NCI-H146 (cell line): Measurements from ENCODE around the gene USP17L11.
"Not testable (repeated sequence)": the region's sequence is repeated elsewhere in the genome, so short reads cannot be mapped to it uniquely, and the experiment has no call there.

Source experiments
- DNase-seq: peaks from one replicate; lab custom pipeline; 2025; lab: John Stamatoyannopoulos, UW

Gene USP17L11

GRCh38 chr4:9215105-9215504 is at the start of gene USP17L11:
USP17L11 (plus strand) TSS chr4:9215405; CDS start chr4:9215405, 0 bp downstream.
- not testable (repeated sequence) for DNase-seq

- not testable (repeated sequence) for DNase-seq
Observed at GRCh38 chr4:9165990-9166389, 49.2 kb upstream of the USP17L11 start.

GRCh38 chr4:9169791-9170459 is 45.3 kb upstream of the USP17L11 start, which contains the start of gene FAM90A26:
FAM90A26 (plus strand) TSS chr4:9170409; CDS start chr4:9173173, 2,764 bp downstream.
- DNase-seq = not testable (repeated sequence)

GRCh38 chr4:9210357-9210756 is 4.8 kb upstream of the USP17L11 start, which contains the start of gene USP17L10:
USP17L10 (plus strand) TSS chr4:9210657; CDS start chr4:9210657, 0 bp downstream.
- not testable (repeated sequence) for DNase-seq

- DNase-seq = not testable (repeated sequence)
Observed at GRCh38 chr4:9214701-9215100, 504 bp upstream of the USP17L11 start.

- not testable (repeated sequence) for DNase-seq
Observed at GRCh38 chr4:9219852-9220251, 4.6 kb downstream of the USP17L11 start, which contains the start of gene USP17L12. USP17L12 (plus strand) TSS chr4:9220152; CDS start chr4:9220152, 0 bp downstream.

GRCh38 chr4:9224596-9224995 is 9.4 kb downstream of the USP17L11 start, which contains the start of gene USP17L13:
USP17L13 (plus strand) TSS chr4:9224896; CDS start chr4:9224896, 0 bp downstream.
- not testable (repeated sequence) for DNase-seq

- not testable (repeated sequence) for DNase-seq
Observed at GRCh38 chr4:9230249-9230648, 15.0 kb downstream of the USP17L11 start.

GRCh38 chr4:9234085-9234484 is 18.9 kb downstream of the USP17L11 start, which contains the start of gene USP17L15:
USP17L15 (plus strand) TSS chr4:9234385; CDS start chr4:9234385, 0 bp downstream.
- not testable (repeated sequence) for DNase-seq

- not testable (repeated sequence) for DNase-seq
Observed at GRCh38 chr4:9238461-9238860, 23.3 kb downstream of the USP17L11 start.

GRCh38 chr4:9243579-9243978 is 28.4 kb downstream of the USP17L11 start, which contains the start of gene USP17L17:
USP17L17 (plus strand) TSS chr4:9243879; CDS start chr4:9243879, 0 bp downstream.
- not testable (repeated sequence) for DNase-seq

GRCh38 chr4:9247953-9248680 is 32.9 kb downstream of the USP17L11 start, which contains the start of gene USP17L18:
USP17L18 (plus strand) TSS chr4:9248630; CDS start chr4:9248630, 0 bp downstream.
- not testable (repeated sequence) for DNase-seq

GRCh38 chr4:9253078-9253477 is 37.9 kb downstream of the USP17L11 start, which contains the start of gene USP17L19:
USP17L19 (plus strand) TSS chr4:9253378; CDS start chr4:9253378, 0 bp downstream.
- not testable (repeated sequence) for DNase-seq

- not testable (repeated sequence) for DNase-seq
Observed at GRCh38 chr4:9257824-9258223, 42.6 kb downstream of the USP17L11 start, which contains the start of gene USP17L20. USP17L20 (plus strand) TSS chr4:9258124; CDS start chr4:9258124, 0 bp downstream.

GRCh38 chr4:9262572-9262971 is 47.4 kb downstream of the USP17L11 start, which contains the start of gene USP17L21:
USP17L21 (plus strand) TSS chr4:9262872; CDS start chr4:9262872, 0 bp downstream.
- DNase-seq = not testable (repeated sequence)
